Chondrocyte (in vitro differentiated cells): Measurements from ENCODE around the gene LRRC31. TPM values are rescaled to one million over a fixed set of nuclear protein-coding genes. Genes with fewer than 3 reads are reported as not detected.

Experiments
- DNase-seq: peaks from one replicate; pipeline ENCODE4 v3.0.0; 2021; ENCODE audit warnings: mixed read lengths, low spot score
- H3K27ac Mint-ChIP-seq: one replicate; pipeline ENCODE4 v1.8.0; 2021; ENCODE audit warnings: mild to moderate bottlenecking, moderate library complexity, mixed read lengths; ENCODE audit not compliant: unreplicated experiment
- H3K27me3 Mint-ChIP-seq: 2 replicates; pipeline ENCODE4 v1.8.0; 2021; ENCODE audit warnings: low read depth, mixed read lengths
- H3K36me3 Mint-ChIP-seq: 2 replicates; pipeline ENCODE4 v1.8.0; 2021; ENCODE audit warnings: low read depth, mixed read lengths
- H3K4me1 Mint-ChIP-seq: 2 replicates; pipeline ENCODE4 v1.8.0; 2021; ENCODE audit warnings: low read depth, mild to moderate bottlenecking, mixed read lengths
- H3K4me3 Mint-ChIP-seq: one replicate; pipeline ENCODE4 v1.8.0; 2021; ENCODE audit warnings: mild to moderate bottlenecking, moderate library complexity, mixed read lengths; ENCODE audit not compliant: unreplicated experiment
- H3K9me3 Mint-ChIP-seq: 2 replicates; pipeline ENCODE4 v1.8.0; 2021; ENCODE audit warnings: low read depth, mixed read lengths
- total RNA-seq: library from RNA; stranded (reverse); gene quantifications from 3 replicates; pipeline ENCODE4 v1.2.1, GENCODE V29; 2021
- TF ChIP-seq, protein P1 (sequence below): fragments of 200-600 bp; sonication (generic); IDR thresholded peaks from 2 replicates; pipeline ENCODE4 v1.5.0; 2021; ENCODE audit warnings: antibody characterized with exemption, mild to moderate bottlenecking, moderate library complexity

LRRC31 gene
- total RNA-seq, 1 donor from 2014 or later = not detected

GRCh38 chr3:169864270-169864669 lies 5.5 kb downstream of the LRRC31 start:
- H3K36me3 Mint-ChIP-seq = no peaks in the 10 kb centered on the region
- H3K4me3 Mint-ChIP-seq = no peak overlapping the region
- no peak for DNase-seq
- TF ChIP-seq, protein P1, sequence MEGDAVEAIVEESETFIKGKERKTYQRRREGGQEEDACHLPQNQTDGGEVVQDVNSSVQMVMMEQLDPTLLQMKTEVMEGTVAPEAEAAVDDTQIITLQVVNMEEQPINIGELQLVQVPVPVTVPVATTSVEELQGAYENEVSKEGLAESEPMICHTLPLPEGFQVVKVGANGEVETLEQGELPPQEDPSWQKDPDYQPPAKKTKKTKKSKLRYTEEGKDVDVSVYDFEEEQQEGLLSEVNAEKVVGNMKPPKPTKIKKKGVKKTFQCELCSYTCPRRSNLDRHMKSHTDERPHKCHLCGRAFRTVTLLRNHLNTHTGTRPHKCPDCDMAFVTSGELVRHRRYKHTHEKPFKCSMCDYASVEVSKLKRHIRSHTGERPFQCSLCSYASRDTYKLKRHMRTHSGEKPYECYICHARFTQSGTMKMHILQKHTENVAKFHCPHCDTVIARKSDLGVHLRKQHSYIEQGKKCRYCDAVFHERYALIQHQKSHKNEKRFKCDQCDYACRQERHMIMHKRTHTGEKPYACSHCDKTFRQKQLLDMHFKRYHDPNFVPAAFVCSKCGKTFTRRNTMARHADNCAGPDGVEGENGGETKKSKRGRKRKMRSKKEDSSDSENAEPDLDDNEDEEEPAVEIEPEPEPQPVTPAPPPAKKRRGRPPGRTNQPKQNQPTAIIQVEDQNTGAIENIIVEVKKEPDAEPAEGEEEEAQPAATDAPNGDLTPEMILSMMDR = no peak
- H3K9me3 Mint-ChIP-seq = no peaks in the 10 kb centered on the region
- H3K4me1 Mint-ChIP-seq = peaks cover 6% of the 10 kb centered on the region
- no peak overlapping the region for H3K27ac Mint-ChIP-seq
- H3K27me3 Mint-ChIP-seq = peaks cover 1% of the 10 kb centered on the region

DNA sequence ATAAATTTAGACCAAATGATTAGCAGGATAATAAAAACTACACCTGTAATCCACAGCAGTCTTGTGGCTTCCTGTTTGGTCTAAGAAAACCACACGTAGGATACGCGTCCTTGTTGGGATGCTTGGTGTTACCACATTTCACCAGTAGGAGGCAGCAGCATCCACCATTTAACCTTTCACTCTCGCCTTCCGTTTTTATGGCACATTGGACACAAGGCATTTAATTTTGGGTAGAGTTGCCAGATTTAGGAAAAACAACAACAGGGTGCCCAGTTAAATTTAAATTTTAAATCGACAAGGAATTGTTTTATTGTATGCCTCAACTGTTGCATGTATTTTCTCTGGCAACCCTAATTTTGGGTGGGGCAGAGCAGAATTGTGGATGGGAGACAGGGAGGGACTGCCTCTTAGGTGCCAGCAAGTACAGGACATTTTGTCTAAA lies 6.3 kb downstream of the LRRC31 start:
- Mint-ChIP-seq H3K27me3 (peaks cover 1% of the 10 kb centered on the region), H3K4me1 (peaks cover 6% of the 10 kb centered on the region), H3K27ac (no peak overlapping the region), H3K36me3 (no peaks in the 10 kb centered on the region), H3K9me3 (no peaks in the 10 kb centered on the region), H3K4me3 (no peak overlapping the region)
- TF ChIP-seq, protein P1 = peak; percentile 98
- DNase-seq = no peak

DNA sequence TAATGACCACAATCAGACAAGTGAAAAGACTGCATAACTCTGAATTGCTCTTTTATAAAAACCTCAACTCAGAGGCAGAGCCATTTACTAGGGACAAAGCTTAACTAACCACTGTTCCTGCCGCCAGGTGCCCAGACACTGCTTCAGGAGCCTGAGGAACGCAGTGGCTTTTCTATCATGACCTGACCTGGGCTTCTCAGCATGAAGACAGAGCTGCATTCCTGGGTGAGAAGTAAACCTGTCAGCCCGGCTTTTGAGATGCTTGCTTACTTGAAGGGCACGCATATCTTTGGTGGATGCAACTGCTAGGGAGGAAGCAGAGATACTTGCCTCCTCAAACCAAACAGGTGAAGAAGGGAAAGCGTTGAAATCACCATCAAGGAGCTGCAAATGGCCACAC lies 7.9 kb downstream of the LRRC31 start:
- H3K36me3 Mint-ChIP-seq = no peaks in the 10 kb centered on the region
- peaks cover 4% of the 10 kb centered on the region for H3K27me3 Mint-ChIP-seq
- TF ChIP-seq, protein P1 = no peak
- no peak overlapping the region for H3K4me3 Mint-ChIP-seq
- H3K27ac Mint-ChIP-seq = no peak overlapping the region
- no peak for DNase-seq
- H3K9me3 Mint-ChIP-seq = no peaks in the 10 kb centered on the region
- H3K4me1 Mint-ChIP-seq = peaks cover 6% of the 10 kb centered on the region

DNA sequence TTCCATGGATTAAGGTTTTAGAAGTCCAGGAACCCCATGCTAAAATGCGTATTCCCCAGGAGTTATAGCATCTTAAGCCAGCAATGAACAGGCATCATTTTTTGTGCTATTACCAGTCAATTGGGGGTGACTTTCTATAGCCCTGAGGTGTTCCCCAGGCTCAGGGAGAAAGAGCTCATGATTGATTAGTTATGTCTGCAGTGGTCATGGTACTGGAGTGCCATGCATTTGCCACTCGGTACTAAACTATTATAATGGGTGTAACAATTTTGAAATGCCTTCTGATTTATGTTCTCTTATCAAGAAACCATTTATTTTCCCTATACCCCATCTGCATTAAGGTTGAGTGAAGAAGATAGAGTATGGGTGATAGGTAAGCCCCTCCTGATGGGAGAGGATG lies 11.9 kb downstream of the LRRC31 start:
- Mint-ChIP-seq H3K27ac (no peak overlapping the region), H3K9me3 (no peaks in the 10 kb centered on the region), H3K4me3 (no peak overlapping the region), H3K4me1 (no peaks in the 10 kb centered on the region), H3K27me3 (peaks cover 17% of the 10 kb centered on the region), H3K36me3 (no peaks in the 10 kb centered on the region)
- TF ChIP-seq, protein P1 = no peak
- DNase-seq = no peak

DNA sequence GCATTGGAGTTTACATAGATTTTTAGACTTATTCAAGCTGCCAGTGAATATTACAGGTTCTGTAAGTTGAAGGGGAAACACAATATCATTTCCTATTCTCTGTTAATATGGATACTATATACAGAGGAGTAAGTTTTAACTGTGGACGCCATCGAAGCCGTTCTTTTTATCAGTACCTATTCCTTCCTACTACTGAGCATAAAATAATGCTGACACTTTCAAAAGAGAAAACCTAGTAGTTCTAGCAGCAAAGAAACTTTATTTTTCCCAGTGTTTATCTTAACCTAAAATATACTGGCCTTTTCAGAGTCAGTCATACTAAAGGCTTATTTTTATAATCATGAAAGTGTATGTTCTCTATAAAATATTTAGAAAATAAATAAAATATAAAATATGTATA lies 14.2 kb downstream of the LRRC31 start:
- Mint-ChIP-seq H3K36me3 (no peaks in the 10 kb centered on the region), H3K9me3 (no peaks in the 10 kb centered on the region), H3K4me1 (no peaks in the 10 kb centered on the region), H3K27me3 (peaks cover 18% of the 10 kb centered on the region), H3K4me3 (no peak overlapping the region), H3K27ac (no peak overlapping the region)
- no peak for DNase-seq
- TF ChIP-seq, protein P1 = no peak
